ENCODE data around the gene DIAPH2. TPM values are rescaled to one million over a fixed set of nuclear protein-coding genes. Genes with fewer than 3 reads are reported as not detected.

Gene DIAPH2
- total RNA-seq, 2 donors from 2014 or later: 42.4 to 66.0 TPM

- DNase-seq (ENCODE audit: low spot score): no peak
- no peaks in the 10 kb centered on the region for H3K27me3 ChIP-seq (replicated peaks; ENCODE audit: insufficient read depth)
Measured at GRCh38 chrX:97066381-97066780, 381.7 kb downstream of the DIAPH2 start.

GRCh38 chrX:97070346-97070745 is 385.7 kb downstream of the DIAPH2 start:
- ATAC-seq (ENCODE audit: insufficient number of reproducible peaks, low FRiP score, low read depth): no peak
- H3K4me1 ChIP-seq (ENCODE audit: control insufficient read depth in 1 of 2, low read depth in 2 of 2): peaks cover 0 to 9% of the 10 kb centered on the region in 2 donors
- H3K27me3 ChIP-seq (replicated peaks; ENCODE audit: insufficient read depth): no peaks in the 10 kb centered on the region
- H3K36me3 ChIP-seq: no peaks in the 10 kb centered on the region
- no peak for TF ChIP-seq CTCF (IDR thresholded peaks at IDR 0.05)
- H3K27ac ChIP-seq: no peak overlapping the region
- no peaks in the 10 kb centered on the region for H3K9me3 ChIP-seq
- no peak for DNase-seq (ENCODE audit: low spot score)
- H3K4me3 ChIP-seq: no peak overlapping the region

More at GRCh38 chrX:97066381-97066780, 381.7 kb downstream of the DIAPH2 start:
- no peaks in the 10 kb centered on the region for H3K9me3 ChIP-seq
- no peak overlapping the region for H3K27ac ChIP-seq
- H3K36me3 ChIP-seq: no peaks in the 10 kb centered on the region
- H3K4me1 ChIP-seq (ENCODE audit: control insufficient read depth in 1 of 2, low read depth in 2 of 2): peaks cover 0 to 9% of the 10 kb centered on the region in 2 donors
- ATAC-seq (ENCODE audit: insufficient number of reproducible peaks, low FRiP score, low read depth): no peak
- no peak for TF ChIP-seq CTCF (IDR thresholded peaks at IDR 0.05)
- H3K4me3 ChIP-seq: no peak overlapping the region

- no peak for ATAC-seq (ENCODE audit: insufficient number of reproducible peaks, low FRiP score, low read depth)
- no peaks in the 10 kb centered on the region for H3K36me3 ChIP-seq
- H3K27ac ChIP-seq: no peak overlapping the region
Measured at GRCh38 chrX:97074400-97074799, 389.8 kb downstream of the DIAPH2 start.

GRCh38 chrX:97089116-97089515 is 404.5 kb downstream of the DIAPH2 start:
- Histone ChIP-seq H3K4me3 (no peak overlapping the region), H3K9me3 (no peaks in the 10 kb centered on the region), H3K27ac (no peak overlapping the region), H3K4me1 (ENCODE audit: control insufficient read depth in 1 of 2, low read depth in 2 of 2) (no peaks in the 10 kb centered on the region), H3K36me3 (no peaks in the 10 kb centered on the region), H3K27me3 (replicated peaks; ENCODE audit: insufficient read depth) (no peaks in the 10 kb centered on the region)
- DNase-seq (ENCODE audit: low spot score): no peak
- ATAC-seq (ENCODE audit: insufficient number of reproducible peaks, low FRiP score, low read depth): no peak
- TF ChIP-seq CTCF (IDR thresholded peaks at IDR 0.05): no peak

More at GRCh38 chrX:97074400-97074799, 389.8 kb downstream of the DIAPH2 start:
- H3K4me3 ChIP-seq: no peak overlapping the region
- no peak for DNase-seq (ENCODE audit: low spot score)
- no peaks in the 10 kb centered on the region for H3K27me3 ChIP-seq (replicated peaks; ENCODE audit: insufficient read depth)
- no peak for TF ChIP-seq CTCF (IDR thresholded peaks at IDR 0.05)
- H3K4me1 ChIP-seq (ENCODE audit: control insufficient read depth in 1 of 2, low read depth in 2 of 2): peaks cover 0 to 9% of the 10 kb centered on the region in 2 donors
- H3K9me3 ChIP-seq: no peaks in the 10 kb centered on the region

GRCh38 chrX:97096385-97096784 is 411.7 kb downstream of the DIAPH2 start:
- H3K4me3 ChIP-seq: no peak overlapping the region
- no peaks in the 10 kb centered on the region for H3K36me3 ChIP-seq
- H3K27ac ChIP-seq: no peak overlapping the region
- no peaks in the 10 kb centered on the region for H3K27me3 ChIP-seq (replicated peaks; ENCODE audit: insufficient read depth)
- no peaks in the 10 kb centered on the region for H3K4me1 ChIP-seq (ENCODE audit: control insufficient read depth in 1 of 2, low read depth in 2 of 2)
- ATAC-seq (ENCODE audit: insufficient number of reproducible peaks, low FRiP score, low read depth) (no peak), DNase-seq (ENCODE audit: low spot score) (no peak)
- H3K9me3 ChIP-seq: no peaks in the 10 kb centered on the region
- no peak for TF ChIP-seq CTCF (IDR thresholded peaks at IDR 0.05)
